GDM1 (cell line): Measurements from ENCODE around the gene GNL1.
"Not testable (repeated sequence)": the region's sequence is repeated elsewhere in the genome, so short reads cannot be mapped to it uniquely, and the experiment has no call there.

Experiments used
- DNase-seq: peaks from one replicate; lab custom pipeline; 2025; lab: John Stamatoyannopoulos, UW

GNL1 gene

DNA sequence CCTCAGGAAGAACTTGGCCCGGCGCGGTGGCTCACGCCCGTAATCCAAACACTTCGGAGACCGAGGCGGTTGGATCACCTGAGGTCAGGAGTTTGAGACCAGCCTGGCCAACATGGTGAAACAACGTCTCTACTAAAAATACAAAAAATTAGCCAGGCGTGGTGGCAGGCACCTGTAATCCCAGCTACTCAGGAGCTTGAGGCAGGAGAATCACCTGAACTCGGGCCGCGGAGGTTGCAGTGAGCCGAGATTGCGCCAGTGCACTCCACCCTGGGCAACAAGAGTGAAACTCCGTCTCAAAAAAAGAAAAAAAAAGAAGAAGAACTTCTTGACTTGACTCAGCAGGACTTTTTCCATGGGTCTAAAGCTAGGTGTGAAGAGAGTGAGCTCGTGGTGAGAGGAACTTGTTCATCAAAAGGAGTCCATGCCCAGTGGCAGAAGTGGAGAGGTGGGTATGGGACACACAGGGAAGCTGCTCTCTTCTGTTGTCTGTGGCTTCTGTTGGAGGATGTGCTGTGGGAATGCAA, 26.9 kb downstream of the GNL1 start:
- peak; percentile 11 for DNase-seq

DNA sequence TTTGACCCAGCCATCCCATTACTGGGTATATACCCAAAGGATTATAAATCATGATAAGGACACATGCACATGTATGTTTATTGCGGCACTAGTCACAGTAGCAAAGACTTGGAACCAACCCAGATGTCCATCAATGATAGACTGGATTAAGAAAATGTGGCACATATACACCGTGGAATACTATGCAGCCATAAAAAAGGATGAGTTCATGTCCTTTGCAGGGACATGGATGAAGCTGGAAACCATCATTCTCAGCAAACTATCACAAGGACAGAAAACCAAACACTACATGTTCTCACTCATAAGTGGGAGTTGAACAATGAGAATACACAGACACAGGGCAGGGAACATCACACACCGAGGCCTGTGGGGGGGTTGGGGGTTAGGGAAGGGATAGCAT, 29.8 kb downstream of the GNL1 start:
- not testable (repeated sequence) for DNase-seq

GRCh38 chr6:30521952-30522351, 34.3 kb downstream of the GNL1 start:
- DNase-seq, result not testable (repeated sequence)

GRCh38 chr6:30521082-30521481, 35.2 kb downstream of the GNL1 start:
- DNase-seq, result not testable (repeated sequence)

DNA sequence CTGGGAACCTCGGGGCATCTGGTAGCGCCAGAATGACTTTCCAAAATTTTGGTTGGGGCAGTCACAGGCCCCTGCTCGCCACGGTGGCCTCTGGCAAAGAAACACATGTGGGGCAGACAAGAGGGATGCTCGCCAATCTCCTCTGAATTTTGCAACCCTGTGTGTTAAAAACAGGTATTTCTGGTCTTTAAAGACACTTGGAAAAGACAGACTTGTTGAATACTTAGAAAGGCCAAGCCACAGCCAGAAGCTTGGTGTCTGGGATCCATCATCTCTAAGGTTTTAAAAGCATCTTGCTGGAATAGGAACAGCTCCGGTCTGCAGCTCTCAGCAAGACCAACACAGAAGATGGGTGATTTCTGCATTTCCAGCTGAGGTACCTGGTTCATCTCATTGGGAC, 35.8 kb downstream of the GNL1 start:
- no peak for DNase-seq

GRCh38 chr6:30518505-30519145, 37.7 kb downstream of the GNL1 start:
- not testable (repeated sequence) for DNase-seq

DNA sequence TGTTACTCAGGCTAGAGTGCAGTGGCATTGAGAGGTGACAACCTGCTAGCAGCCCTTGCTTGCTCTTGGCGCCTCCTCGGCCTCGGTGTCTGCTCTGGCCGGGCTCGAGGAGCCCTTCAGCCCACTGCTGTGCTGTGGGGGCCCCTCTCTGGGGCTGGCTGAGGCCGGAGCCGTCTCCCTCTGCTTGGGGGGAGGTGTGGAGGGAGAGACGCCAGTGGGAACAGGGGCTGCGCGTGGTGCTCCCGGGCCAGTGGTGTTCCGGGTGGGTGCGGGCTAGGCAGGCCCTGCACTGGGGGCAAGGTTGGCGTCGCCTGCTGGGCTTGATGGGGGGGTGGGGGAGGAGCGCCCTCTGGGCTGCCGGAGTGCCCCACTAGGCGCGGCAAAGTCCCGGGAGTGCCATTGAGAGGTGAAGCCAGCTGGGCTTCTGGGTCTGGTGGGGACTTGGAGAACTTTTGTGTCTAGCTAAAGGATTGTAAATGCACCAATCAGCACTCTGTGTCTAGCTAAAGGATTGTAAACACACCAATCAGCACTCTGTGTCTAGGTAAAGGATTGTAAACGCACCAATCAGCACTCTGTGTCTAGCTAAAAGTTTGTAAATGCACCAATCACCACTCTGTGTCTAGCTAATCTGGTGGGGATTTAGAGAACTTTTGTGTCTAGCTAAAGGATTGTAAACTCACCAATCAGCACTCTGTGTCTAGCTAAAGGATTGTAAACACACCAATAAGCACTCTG, 38.4 kb downstream of the GNL1 start:
- not testable (repeated sequence) for DNase-seq

DNA sequence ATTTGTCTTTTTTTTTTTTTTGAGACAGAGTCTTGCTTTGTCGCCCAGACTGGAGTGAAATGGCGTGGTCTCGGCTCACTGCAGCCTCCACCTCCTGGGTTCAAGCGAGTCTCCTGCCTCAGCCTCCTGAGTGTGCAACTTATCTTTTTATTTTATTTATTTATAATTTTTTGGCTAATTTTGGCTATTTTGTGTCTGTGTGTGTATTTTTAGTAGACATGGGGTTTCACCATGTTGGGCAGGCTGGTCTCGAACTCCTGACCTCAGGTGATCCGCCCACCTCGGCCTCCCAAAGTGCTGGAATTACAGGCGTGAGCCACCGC, 39.6 kb downstream of the GNL1 start:
- DNase-seq, result not testable (repeated sequence)

DNA sequence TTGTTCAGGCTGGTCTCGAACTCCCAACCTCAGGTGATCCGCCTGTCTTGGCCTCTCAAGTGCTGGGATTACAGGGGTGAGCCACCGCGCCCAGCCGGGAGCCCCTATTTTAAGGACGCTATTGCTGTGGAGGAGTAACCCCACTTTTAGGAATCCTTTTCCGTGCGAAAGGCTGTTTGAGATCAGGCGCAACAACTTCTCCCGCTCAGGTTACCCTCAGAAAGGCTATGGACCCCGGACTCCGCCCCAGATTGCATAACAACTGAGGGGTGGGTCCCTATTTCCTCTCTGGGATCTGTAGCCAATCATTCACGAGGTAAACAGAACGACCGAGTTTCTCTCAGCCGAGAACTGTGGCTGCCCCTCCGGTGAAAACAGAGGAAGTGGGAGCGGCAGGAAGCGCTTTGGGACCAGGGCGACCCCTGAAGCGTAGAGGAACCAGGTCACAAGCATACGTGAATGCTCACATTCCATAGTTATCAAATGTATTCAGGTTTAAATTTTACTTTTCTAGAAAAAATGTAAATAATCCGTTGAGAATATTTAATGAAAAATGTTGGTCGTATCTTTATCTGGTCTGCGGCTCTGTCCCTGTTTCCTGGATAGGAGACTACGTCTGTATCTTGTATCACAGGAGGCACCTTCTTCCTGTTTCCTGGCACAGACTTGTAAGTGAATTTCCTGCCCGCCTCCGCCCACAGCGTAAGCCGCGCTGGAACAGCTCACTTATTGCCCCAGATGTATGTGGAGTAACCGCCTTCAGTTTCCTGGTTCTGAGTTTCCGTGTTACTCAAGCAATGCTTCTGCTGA, 40.1 kb downstream of the GNL1 start:
- DNase-seq, result peak; percentile 98

DNA sequence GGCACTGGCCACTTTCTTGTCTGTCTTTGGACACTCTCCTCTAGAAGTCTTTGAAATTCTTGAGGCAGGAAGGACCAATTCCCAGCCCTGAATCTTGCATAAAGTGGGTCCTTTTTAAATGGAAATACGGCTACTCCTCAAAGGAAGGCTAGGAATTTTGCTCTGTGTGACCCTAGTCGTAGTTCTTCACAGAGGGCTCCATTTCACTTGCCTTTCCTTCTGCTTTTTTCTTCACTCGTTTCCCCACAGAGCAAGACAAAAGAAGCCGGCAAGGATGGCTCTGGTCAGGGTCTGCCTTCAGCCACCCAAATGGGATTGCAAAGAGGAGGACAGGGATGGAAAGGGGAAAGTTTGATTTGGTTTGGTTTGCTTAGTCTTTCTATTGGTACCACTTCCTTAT, 41.2 kb downstream of the GNL1 start:
- DNase-seq, result no peak

DNA sequence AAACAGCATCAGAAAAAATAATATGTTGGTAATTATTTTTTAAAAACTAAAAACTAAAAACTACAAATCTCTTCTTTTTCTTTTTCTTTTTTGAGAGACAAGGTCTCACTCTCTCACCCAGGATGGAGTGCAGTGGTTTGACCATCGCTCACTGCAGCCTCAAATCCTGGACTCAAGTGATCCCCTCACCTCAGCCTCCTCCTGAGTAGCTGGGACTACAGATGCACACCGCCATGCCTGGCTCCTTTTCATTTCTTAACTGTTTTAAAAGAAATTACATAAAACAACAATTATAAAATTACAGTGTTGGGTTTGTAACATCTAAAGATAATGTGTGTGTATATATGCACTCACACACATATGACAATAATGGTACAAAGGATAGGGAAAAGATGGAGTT, 42.8 kb downstream of the GNL1 start:
- no peak for DNase-seq

GRCh38 chr6:30511169-30511546, 45.1 kb downstream of the GNL1 start:
- DNase-seq, result no peak

- DNase-seq, result no peak
Measured at GRCh38 chr6:30510419-30511168, 45.7 kb downstream of the GNL1 start.

GRCh38 chr6:30508890-30509736, 47.2 kb downstream of the GNL1 start:
- DNase-seq, result peak; percentile 75

- no peak for DNase-seq
Measured at GRCh38 chr6:30507849-30508827, 48.2 kb downstream of the GNL1 start.

GRCh38 chr6:30500421-30501355, 55.6 kb downstream of the GNL1 start:
- DNase-seq, result peak; percentile 33

DNA sequence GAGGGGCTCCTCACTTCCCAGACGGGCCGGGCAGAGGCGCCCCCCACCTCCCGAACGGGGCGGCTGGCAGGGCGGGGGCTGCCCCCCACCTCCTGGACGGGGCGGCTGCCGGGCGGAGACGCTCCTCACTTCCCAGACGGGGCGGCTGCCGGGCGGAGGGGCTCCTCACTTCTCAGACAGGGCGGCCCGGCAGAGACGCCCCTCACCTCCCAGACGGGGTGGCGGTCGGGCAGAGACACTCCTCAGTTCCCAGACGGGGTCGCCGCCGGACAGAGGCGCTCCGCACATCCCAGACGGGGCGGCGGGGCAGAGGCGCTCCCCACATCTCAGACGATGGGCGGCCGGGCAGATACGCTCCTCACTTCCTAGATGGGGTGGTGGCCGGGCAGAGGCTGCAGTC, 57.6 kb downstream of the GNL1 start:
- DNase-seq, result not testable (repeated sequence)

DNA sequence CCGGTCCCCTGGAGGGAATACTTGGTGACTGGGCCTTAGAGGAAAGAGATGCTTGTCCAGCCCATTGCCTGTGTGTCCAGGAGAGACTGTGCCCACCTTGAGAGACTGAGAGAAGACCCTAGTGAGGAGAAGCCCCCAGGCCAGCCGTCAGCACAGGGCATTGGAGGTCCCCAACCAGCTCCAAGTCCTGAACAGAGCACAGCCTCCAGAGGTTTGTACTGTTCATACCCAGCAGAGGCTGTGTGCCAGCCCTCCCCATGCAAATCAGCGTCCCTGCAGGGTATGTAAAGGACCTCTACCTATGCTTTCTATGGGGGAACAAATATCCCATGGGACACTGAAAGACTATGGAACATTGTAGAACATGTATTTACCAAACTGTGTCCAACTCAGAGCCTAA, 58.6 kb downstream of the GNL1 start:
- DNase-seq, result no peak

DNA sequence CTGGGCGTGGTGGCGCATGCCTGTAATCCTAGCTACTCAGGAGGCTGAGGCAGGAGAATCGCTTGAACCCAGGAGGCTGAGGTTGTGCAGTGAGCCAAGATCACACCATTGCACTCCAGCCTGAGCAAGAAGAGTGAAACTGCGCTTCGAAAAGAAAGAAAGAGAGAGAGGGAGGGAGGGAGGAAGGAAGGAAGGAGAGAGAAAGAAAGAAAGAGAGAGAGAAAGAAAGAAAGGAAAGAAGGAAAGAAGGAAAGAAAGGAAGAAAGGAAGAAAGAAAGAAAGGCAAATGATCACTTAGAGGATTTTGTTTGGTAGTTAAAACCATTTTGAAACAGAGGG, 59.1 kb downstream of the GNL1 start:
- not testable (repeated sequence) for DNase-seq
